GM12864 (cell line): Measurements from ENCODE around the gene STIM2.

Source experiments
- DNase-seq: peaks from one replicate; pipeline ENCODE4 v3.0.0-alpha.2; 2011; ENCODE audit warnings: low read depth
- H3K4me3 ChIP-seq: 2 replicates; pipeline ENCODE4 v1.5.1; 2011; ENCODE audit warnings: mild to moderate bottlenecking, low read depth, low read length, control low read depth
- TF ChIP-seq, protein P1 (sequence below): IDR thresholded peaks from 2 replicates; pipeline ENCODE4 v1.5.1; 2011; ENCODE audit warnings: low read depth, mild to moderate bottlenecking, moderate library complexity, low read length, control low read depth, inconsistent platforms; ENCODE audit errors: missing control alignments

STIM2 gene

DNA sequence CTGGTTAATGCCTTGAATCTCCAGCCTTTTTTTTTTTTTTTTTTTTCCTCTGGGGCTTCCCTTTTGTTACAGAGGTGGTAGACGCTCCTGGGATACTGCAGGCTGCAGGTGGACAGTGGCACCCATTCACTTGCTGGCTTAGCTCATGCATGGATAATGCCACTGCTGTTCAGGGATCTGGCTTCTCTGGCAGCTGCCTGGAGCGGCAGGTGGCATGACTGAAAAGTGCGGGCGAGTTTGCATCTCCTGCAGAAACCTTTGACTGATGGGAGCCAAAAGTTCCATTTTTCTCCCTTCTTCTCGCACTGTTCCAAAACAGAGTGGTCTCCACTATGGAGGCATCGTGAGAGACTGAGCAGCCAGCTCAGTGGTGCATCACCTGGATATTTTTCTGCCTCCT lies 5.9 kb upstream of the STIM2 start:
- no peak for DNase-seq
- no peak overlapping the region for H3K4me3 ChIP-seq
- TF ChIP-seq, protein P1, sequence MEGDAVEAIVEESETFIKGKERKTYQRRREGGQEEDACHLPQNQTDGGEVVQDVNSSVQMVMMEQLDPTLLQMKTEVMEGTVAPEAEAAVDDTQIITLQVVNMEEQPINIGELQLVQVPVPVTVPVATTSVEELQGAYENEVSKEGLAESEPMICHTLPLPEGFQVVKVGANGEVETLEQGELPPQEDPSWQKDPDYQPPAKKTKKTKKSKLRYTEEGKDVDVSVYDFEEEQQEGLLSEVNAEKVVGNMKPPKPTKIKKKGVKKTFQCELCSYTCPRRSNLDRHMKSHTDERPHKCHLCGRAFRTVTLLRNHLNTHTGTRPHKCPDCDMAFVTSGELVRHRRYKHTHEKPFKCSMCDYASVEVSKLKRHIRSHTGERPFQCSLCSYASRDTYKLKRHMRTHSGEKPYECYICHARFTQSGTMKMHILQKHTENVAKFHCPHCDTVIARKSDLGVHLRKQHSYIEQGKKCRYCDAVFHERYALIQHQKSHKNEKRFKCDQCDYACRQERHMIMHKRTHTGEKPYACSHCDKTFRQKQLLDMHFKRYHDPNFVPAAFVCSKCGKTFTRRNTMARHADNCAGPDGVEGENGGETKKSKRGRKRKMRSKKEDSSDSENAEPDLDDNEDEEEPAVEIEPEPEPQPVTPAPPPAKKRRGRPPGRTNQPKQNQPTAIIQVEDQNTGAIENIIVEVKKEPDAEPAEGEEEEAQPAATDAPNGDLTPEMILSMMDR: no peak

DNA sequence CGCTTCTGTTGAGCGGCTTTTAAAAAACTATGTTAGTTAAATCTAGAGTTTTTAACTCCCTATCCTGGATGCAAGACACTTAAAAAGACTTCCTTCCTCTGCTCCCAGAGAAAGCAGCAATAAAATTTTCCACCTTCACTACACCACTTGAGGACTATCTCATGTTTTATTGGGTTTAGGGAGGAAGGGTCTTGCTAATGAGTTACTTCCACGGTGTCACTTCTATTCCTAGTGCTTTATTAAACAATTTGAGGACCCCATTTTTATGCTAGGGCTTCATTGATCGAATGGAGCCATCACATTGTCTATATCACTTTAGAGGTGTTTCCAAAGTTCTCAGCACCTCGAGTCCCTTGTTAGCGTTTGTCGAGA lies 3.7 kb upstream of the STIM2 start:
- DNase-seq: no peak
- TF ChIP-seq, protein P1: no peak

DNA sequence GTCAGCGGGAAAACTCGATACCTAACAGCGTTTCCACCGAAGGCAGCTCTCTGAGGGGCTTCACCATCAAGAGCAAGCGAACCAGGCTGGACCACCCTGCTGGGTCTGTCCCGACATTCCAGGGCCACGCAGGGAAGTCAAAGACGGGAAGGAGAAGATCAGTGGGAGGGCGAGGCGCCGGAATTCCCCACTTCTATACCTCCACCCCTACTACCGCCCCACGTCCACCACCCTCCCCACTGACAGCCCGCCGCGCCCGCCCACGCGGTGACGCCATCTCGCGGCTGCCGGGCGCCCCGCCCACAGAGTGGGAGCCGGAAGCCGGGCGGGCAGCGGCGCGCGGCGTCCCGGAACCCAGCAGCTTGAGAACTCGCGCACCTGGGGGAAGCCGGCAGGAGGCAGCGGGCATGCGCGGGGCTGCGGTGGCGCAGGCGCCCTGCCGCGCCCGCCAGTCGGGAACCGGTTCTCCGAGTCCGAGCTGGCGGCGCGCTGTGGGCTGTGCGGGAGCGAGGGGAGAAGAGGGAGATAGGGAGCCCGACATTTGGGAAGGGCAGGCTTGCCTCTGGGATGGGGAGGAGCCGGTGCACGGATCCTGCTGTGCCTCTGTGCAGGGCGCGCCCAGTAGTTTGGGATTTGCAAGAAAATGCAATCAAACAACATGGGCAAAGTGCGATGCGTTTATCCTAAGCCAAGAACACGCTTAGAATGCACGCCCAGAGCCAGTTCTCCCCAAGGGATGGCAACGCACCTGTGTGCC lies 3.2 kb upstream of the STIM2 start:
- H3K4me3 ChIP-seq: peak overlapping the region; percentile 97
- TF ChIP-seq, protein P1: no peak
- peak; percentile 72 for DNase-seq

More for the DNA sequence above, 3.7 kb upstream of the STIM2 start:
- H3K4me3 ChIP-seq: peak overlapping the region; percentile 97

DNA sequence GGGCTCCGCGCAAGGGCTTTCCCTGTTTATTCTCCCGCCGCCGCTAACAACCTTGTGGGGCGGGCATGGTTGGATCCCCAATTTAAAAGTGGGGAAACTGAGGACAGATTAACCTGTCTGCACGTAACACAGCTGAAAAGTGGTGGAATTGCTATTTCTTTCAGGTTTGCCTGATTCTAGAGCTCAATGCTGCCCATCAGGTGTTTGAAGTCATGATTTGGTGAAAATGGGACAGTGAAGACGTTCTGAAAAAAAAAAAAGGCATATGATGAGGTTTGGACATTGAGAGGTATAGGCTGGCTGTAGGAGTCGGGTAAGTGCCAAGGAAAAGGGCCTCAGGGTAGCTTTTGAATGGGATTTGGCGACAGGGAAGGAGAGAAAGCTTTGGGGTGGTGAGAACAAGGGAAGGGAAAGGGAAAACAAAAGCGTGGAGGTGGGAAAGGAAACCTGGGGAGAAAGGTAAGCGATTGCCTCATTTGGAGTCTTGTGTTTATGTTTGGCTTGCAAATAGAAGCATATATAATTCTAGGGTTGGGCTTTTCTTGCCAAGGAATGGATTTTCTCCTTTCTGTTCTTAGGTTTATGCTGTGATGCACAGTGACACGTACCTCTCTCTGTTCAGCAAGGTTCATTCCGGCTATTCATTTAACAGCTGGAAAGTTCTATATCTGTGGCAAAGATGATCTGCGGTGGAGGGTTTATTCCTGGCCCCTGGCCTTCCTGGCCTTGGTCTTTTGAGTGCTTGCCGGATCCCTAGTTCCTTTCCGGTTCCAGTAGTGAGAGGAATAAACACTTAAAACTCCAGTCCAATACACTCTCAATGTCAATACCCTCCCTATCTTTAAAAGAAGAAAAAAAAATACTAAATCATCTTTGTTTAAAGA lies 2.4 kb upstream of the STIM2 start:
- peak overlapping the region; percentile 97 for H3K4me3 ChIP-seq
- TF ChIP-seq, protein P1: no peak
- no peak for DNase-seq

DNA sequence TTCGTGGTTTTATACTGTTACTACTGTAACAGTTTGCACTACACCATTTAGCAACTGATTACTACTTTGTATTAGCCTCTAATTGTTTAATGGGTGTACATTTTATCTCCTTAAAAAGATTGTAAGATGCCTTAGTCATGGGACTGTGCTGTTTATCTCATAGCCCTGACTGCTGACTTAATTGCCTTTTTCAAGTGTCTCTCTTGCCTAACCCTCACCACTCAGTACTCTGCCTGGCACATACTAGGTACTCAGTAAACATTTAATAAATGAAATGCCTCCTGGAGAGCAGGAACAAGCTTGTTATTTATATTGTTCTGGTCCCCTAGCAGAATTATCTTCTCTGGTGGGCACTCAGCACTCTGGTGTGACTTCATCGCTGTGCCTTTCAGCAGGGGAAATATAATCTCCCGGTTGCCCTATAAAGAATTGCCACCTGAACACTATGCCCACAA lies 1.7 kb upstream of the STIM2 start:
- H3K4me3 ChIP-seq: no peak overlapping the region; the same call in 1 of the 2 replicates

DNA sequence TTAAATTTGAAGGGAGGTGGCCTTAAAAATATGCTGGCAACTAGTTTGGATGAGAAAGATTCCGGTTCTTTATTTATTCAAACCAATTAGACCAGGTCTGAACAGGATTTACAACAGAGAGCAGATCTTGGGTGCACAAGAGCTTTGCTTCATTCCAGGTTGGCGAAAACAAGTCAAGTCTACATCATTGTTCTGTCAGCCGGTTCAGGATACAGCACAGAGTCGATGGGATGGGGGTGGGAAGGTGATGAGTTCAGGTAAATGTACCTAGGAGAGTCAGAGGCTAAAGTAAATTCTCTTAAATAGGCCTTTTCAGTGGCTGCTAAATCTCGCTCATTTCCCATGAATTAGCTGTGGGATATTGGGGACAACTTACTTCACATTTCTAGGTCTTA lies 882 bp upstream of the STIM2 start:
- TF ChIP-seq, protein P1: no peak
- DNase-seq: no peak
- peak overlapping the region; percentile 74 for H3K4me3 ChIP-seq

More for the DNA sequence above, 1.7 kb upstream of the STIM2 start:
- TF ChIP-seq, protein P1: no peak
- no peak for DNase-seq
